Thymus (tissue), 11 donors: ENCODE results near the gene PPP4R1. TPM values are rescaled to one million over a fixed set of nuclear protein-coding genes. Genes with fewer than 3 reads are reported as not detected.
A peak's percentile ranks its signal among the peaks of the same experiment; 100 is the strongest.

Experiments
- DNase-seq, 9 donors: peaks; one replicate each; pipeline ENCODE4 v3.0.0-alpha.2; 2013; ENCODE audit warnings: low spot score in 9 of 9, low read depth in 6 of 9, missing footprints in 1 of 9
- H3K27ac ChIP-seq, 2 donors: one replicate each; pipeline ENCODE4 v1.5.1; 2013; ENCODE audit warnings: control low read depth in 1 of 2, low read depth in 1 of 2, low read length in 1 of 2, mild to moderate bottlenecking in 1 of 2, moderate library complexity in 1 of 2
- H3K27me3 ChIP-seq, 2 donors: one replicate each; pipeline ENCODE4 v1.5.1; 2013; ENCODE audit warnings: low read length in 1 of 2; ENCODE audit not compliant: control insufficient read depth in 2 of 2, insufficient read depth in 1 of 2
- H3K36me3 ChIP-seq, 2 donors: one replicate each; pipeline ENCODE4 v1.5.1; 2013; ENCODE audit warnings: low read length in 1 of 2, mild to moderate bottlenecking in 1 of 2, moderate library complexity in 1 of 2; ENCODE audit not compliant: control insufficient read depth in 2 of 2, insufficient read depth in 2 of 2
- H3K4me1 ChIP-seq, 2 donors: one replicate each; pipeline ENCODE4 v1.5.1; 2013; ENCODE audit warnings: low read length in 2 of 2; ENCODE audit not compliant: control insufficient read depth in 2 of 2, insufficient read depth in 2 of 2
- H3K4me3 ChIP-seq, 2 donors: one replicate each; pipeline ENCODE4 v1.5.1; 2013; ENCODE audit warnings: low read length in 2 of 2, control low read depth in 1 of 2, mild to moderate bottlenecking in 1 of 2
- H3K9me3 ChIP-seq, 2 donors: one replicate each; pipeline ENCODE4 v1.5.1; 2013; ENCODE audit warnings: low read length in 1 of 2, mild to moderate bottlenecking in 1 of 2; ENCODE audit not compliant: control insufficient read depth in 2 of 2, insufficient read depth in 1 of 2
- WGBS: extraction: QIAGEN DNeasy Blood & Tissue Kit; methylation state at CpG from one replicate; pipeline ENCODE4 v1.1.7; 2013; 5-methylcytosine and 5-hydroxymethylcytosine counted together
- polyA plus RNA-seq: library from polyadenylated mRNA; stranded (reverse); fragments of 200-250 nt; gene quantifications from one replicate; pipeline ENCODE4 v1.2.3, GENCODE V29; 2013
- total RNA-seq: library from RNA; stranded (reverse); fragments of 120-200 nt; gene quantifications from one replicate; pipeline ENCODE4 v1.2.4, GENCODE V29; 2013
- donor health status: healthy.

The PPP4R1 gene
- total and polyA plus RNA-seq, 2 donors: 26.8 to 44.5 TPM

GRCh38 chr18:9581667-9582066 is 32.7 kb downstream of the PPP4R1 start:
- no peak for DNase-seq
- Histone ChIP-seq H3K9me3 (no peaks in the 10 kb centered on the region), H3K4me3 (no peak overlapping the region), H3K27ac (no peak overlapping the region), H3K27me3 (no peaks in the 10 kb centered on the region), H3K36me3 (peaks cover 15 to 19% of the 10 kb centered on the region in 2 donors), H3K4me1 (no peaks in the 10 kb centered on the region)
- 99% methylated on average over 7 of the region's 7 CpGs for WGBS

- no peaks in the 10 kb centered on the region for H3K9me3 ChIP-seq
- H3K4me3 ChIP-seq: no peak overlapping the region
- H3K36me3 ChIP-seq: peaks cover 15 to 31% of the 10 kb centered on the region in 2 donors
- no peaks in the 10 kb centered on the region for H3K27me3 ChIP-seq
- DNase-seq: no peak
- H3K27ac ChIP-seq: no peak overlapping the region
- H3K4me1 ChIP-seq: no peaks in the 10 kb centered on the region
These were observed 36.1 kb downstream of the PPP4R1 start for GRCh38 chr18:9578306-9578705.

DNA sequence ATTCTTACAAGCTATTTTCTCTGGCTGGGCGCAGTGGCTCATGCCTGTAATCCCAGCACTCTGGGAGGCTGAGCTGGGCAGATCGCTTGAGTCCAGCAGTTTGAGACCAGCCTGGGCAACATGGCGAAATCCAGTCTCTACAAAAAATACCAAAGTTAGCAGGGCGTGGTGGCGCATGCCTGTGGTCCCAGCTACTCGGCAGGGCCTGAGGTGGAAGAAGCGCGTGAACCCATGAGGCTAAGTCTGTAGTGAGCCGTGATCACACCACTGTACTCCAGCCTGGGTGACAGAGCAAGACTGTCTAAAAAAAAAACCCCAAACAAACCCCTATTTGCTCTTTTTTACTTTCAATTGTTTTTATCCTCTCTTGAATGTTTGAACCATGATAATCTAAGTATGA is 37.0 kb downstream of the PPP4R1 start:
- Histone ChIP-seq H3K9me3 (no peaks in the 10 kb centered on the region), H3K4me1 (no peaks in the 10 kb centered on the region), H3K27me3 (no peaks in the 10 kb centered on the region), H3K4me3 (no peak overlapping the region), H3K27ac (no peak overlapping the region), H3K36me3 (peaks cover 11 to 25% of the 10 kb centered on the region in 2 donors)
- WGBS: over 99% methylated on average over 9 of the region's 9 CpGs
- no peak for DNase-seq

DNA sequence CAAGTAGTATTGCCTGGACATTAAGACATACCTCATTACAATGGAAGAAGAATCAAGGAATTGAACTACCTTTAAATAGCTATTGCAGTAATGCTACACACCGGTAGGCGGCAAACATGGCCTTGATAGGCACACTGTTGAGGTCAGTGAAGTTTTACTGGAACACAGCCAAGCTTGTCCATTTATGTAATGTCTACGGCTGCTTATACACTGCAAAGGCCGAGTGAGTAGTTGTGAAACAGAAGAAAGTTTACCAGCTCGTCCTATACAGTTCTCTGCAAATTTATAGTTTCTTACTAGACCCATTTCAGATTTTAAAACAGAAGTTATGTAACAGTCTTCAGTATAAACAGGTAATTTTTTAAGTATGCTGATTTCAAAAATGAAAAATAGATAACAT is 38.8 kb downstream of the PPP4R1 start:
- Histone ChIP-seq H3K4me3 (no peak overlapping the region), H3K27ac (no peak overlapping the region), H3K4me1 (no peaks in the 10 kb centered on the region), H3K27me3 (no peaks in the 10 kb centered on the region), H3K9me3 (no peaks in the 10 kb centered on the region), H3K36me3 (peaks cover 13 to 24% of the 10 kb centered on the region in 2 donors)
- peak; percentile 3 to 56 (median 17) for DNase-seq
- WGBS: 68% methylated on average over 5 of the region's 5 CpGs

DNA sequence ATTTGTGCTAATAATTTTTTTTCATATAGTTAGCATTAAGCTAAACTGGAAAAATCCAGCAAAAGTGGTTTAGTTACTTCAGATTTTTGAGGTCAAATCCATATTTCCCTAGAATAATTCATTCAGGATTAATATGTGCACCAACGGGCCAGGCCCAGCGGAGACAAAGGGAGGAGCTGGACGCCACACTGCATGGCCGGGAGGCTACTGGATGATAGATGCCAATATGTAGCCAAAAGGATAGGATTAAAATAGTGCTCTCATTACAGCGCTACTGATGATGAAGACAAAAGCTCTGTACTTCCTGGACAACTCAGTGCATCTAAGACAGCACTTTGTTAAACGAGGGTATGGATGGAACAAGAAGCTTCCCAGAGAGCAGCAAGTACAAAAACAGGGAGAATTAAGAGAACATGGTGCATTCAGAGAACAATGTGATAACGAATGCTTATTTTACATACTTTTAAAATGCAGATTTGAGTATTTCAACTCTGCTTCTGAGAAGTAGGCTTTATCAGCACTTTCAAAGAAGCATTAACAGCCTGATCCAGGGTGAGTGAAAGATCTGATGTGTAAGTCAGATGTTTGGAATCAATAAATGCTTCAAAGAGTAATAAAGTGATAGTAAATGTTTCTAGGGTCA is 39.8 kb downstream of the PPP4R1 start:
- H3K9me3 ChIP-seq: no peaks in the 10 kb centered on the region
- H3K27me3 ChIP-seq: no peaks in the 10 kb centered on the region
- H3K27ac ChIP-seq: no peak overlapping the region
- peaks cover 10 to 31% of the 10 kb centered on the region in 2 donors for H3K36me3 ChIP-seq
- H3K4me3 ChIP-seq: no peak overlapping the region
- DNase-seq: no peak
- WGBS: 98% methylated on average over 7 of the region's 7 CpGs
- no peaks in the 10 kb centered on the region for H3K4me1 ChIP-seq

DNA sequence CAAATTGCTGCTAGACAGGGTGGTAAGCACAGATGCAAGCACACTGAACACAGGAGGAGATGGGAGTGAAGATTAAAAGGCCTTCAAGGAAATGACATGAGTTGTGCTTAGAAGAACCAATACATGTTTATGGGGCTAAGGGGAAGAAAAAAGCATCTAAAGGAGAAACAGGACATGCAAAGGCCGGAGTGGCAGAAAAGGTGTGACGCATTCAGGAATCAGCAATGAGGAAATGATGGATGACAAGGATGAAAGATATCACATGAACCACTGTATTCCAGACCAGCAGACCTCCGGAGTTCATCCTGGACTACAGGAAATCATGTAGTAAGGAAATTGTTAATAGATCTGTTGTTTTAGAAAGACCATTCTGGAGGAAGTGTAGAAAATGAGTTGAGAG is 42.8 kb downstream of the PPP4R1 start:
- Histone ChIP-seq H3K27me3 (no peaks in the 10 kb centered on the region), H3K9me3 (no peaks in the 10 kb centered on the region), H3K4me1 (no peaks in the 10 kb centered on the region), H3K27ac (no peak overlapping the region), H3K36me3 (peaks cover 6 to 32% of the 10 kb centered on the region in 2 donors), H3K4me3 (no peak overlapping the region)
- DNase-seq: no peak
- 99% methylated on average over 3 of the region's 3 CpGs for WGBS

DNA sequence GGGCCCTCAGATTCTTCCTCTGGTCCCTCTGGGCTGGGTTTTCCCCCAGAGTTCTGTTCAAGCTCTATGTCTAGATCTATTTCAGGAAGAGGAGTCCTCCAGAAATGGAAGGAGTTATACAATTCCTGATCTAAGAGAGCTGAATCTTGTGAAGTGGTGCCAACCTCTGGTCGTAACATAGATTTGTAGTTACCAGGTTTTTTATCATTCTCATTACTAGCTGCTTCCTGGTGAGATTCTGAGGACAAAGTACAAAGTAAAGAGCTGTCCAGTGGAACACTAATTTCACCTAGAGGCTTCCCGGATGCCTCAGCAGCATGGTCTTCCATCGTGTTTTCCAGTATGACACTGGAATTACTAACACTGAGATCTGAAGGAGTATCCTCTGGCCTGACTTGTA is 44.1 kb downstream of the PPP4R1 start:
- no peak overlapping the region for H3K4me3 ChIP-seq
- no peak overlapping the region for H3K27ac ChIP-seq
- H3K27me3 ChIP-seq: no peaks in the 10 kb centered on the region
- no peaks in the 10 kb centered on the region for H3K9me3 ChIP-seq
- H3K36me3 ChIP-seq: peaks cover 6 to 29% of the 10 kb centered on the region in 2 donors
- H3K4me1 ChIP-seq: no peaks in the 10 kb centered on the region
- DNase-seq: no peak
- WGBS: 98% methylated on average over 3 of the region's 3 CpGs

GRCh38 chr18:9569178-9569577 is 45.2 kb downstream of the PPP4R1 start:
- no peak for DNase-seq
- H3K4me3 ChIP-seq: no peak overlapping the region
- no peaks in the 10 kb centered on the region for H3K4me1 ChIP-seq
- no peaks in the 10 kb centered on the region for H3K9me3 ChIP-seq
- WGBS: 97% methylated on average over 8 of the region's 8 CpGs
- peaks cover 6 to 20% of the 10 kb centered on the region in 2 donors for H3K36me3 ChIP-seq
- no peak overlapping the region for H3K27ac ChIP-seq
- H3K27me3 ChIP-seq: no peaks in the 10 kb centered on the region

DNA sequence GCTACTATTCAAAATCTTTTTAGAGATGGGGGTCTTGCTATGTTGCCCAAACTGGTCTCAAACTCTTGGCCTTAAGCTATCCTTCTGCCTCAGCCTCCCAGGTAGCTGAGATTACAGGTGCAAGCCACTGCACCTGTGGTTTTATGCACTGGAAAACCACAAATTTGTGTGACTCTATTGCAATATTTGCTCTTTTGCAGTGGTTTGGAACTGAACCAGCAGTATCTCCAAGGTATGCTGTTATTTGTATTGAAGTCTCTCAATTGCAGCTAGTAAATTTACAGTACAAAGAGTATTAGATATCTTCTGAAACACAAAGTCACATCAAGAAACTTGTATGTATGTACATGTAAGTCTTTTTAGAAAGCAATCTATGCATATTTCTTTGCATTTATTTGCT is 46.2 kb downstream of the PPP4R1 start:
- H3K9me3 ChIP-seq: no peaks in the 10 kb centered on the region
- H3K4me1 ChIP-seq: no peaks in the 10 kb centered on the region
- no peaks in the 10 kb centered on the region for H3K27me3 ChIP-seq
- H3K27ac ChIP-seq: no peak overlapping the region
- H3K4me3 ChIP-seq: no peak overlapping the region
- DNase-seq: no peak
- H3K36me3 ChIP-seq: peaks cover 6 to 22% of the 10 kb centered on the region in 2 donors
